WTC11 (cell line): ENCODE measurements around the gene NUDT8. TPM values are rescaled to one million over a fixed set of nuclear protein-coding genes. Genes with fewer than 3 reads are reported as not detected.
A peak's percentile ranks its signal among the peaks of the same experiment; 100 is the strongest.

ENCODE experiments used
- ATAC-seq: fragments of 200-7000 bp; cut with Tn5 transposase; 2 replicates; pipeline ENCODE4 v1.10.0; 2021; ENCODE audit warnings: mild to moderate bottlenecking, moderate library complexity
- CTCF ChIA-PET: fragments of 300-600 bp; sonication (Branson Sonifier 250); formaldehyde crosslinking; loops from one replicate; lab custom pipeline; 2021; ENCODE audit warnings: antibody characterized with exemption; lab: Charles Lee
- POLR2A ChIA-PET: fragments of 350-600 bp; sonication (Branson Sonifier 250); formaldehyde crosslinking; loops from one replicate; lab custom pipeline; 2021; ENCODE audit warnings: antibody characterized with exemption; lab: Charles Lee
- DNase-seq: peaks from one replicate; pipeline ENCODE4 v3.0.0; 2021; ENCODE audit warnings: low spot score
- H3K27ac Mint-ChIP-seq: 2 replicates; pipeline ENCODE4 v1.8.0; 2021; ENCODE audit warnings: mixed read lengths
- H3K27me3 Mint-ChIP-seq: 2 replicates; pipeline ENCODE4 v1.8.0; 2021; ENCODE audit warnings: low read depth, mild to moderate bottlenecking, moderate library complexity, mixed read lengths
- H3K36me3 Mint-ChIP-seq: 2 replicates; pipeline ENCODE4 v1.8.0; 2021; ENCODE audit warnings: mixed read lengths
- H3K4me1 Mint-ChIP-seq: 2 replicates; pipeline ENCODE4 v1.8.0; 2022; ENCODE audit warnings: mixed read lengths
- H3K4me3 Mint-ChIP-seq: 2 replicates; pipeline ENCODE4 v1.8.0; 2021; ENCODE audit warnings: mild to moderate bottlenecking, moderate library complexity, mixed read lengths
- H3K9me3 Mint-ChIP-seq: 2 replicates; pipeline ENCODE4 v1.8.0; 2021; ENCODE audit warnings: mixed read lengths
- AFF4 ChIP-seq: sonication (generic); formaldehyde crosslinking; IDR thresholded peaks from 2 replicates; pipeline ENCODE4 v1.8.1; 2023; ENCODE audit warnings: mild to moderate bottlenecking, missing genetic modification reagents, borderline replicate concordance
- CBFB ChIP-seq: sonication (generic); formaldehyde crosslinking; IDR thresholded peaks from 2 replicates; pipeline ENCODE4 v1.8.1; 2022; ENCODE audit warnings: mild to moderate bottlenecking, low read depth, missing genetic modification reagents
- ELF4 ChIP-seq: sonication (generic); formaldehyde crosslinking; IDR thresholded peaks from 2 replicates; pipeline ENCODE4 v1.8.1; 2022; ENCODE audit warnings: low read depth, mild to moderate bottlenecking, moderate library complexity, missing genetic modification reagents
- GRHL2 ChIP-seq: fragments of 250-450 bp; sonication (Bioruptor Pico); IDR thresholded peaks from 2 replicates; pipeline ENCODE4 v1.8.0; 2022; ENCODE audit warnings: mild to moderate bottlenecking, moderate library complexity; ENCODE audit not compliant: insufficient replicate concordance, severe bottlenecking
- GTF2I ChIP-seq: fragments of 250-450 bp; sonication (Bioruptor Pico); conservative IDR thresholded peaks from 2 replicates; pipeline ENCODE4 v1.4.0; 2021; ENCODE audit warnings: mild to moderate bottlenecking
- IRF2 ChIP-seq: sonication (generic); formaldehyde crosslinking; IDR thresholded peaks from 2 replicates; pipeline ENCODE4 v1.8.0; 2022; ENCODE audit warnings: low read depth, missing genetic modification reagents, borderline replicate concordance
- MXD4 ChIP-seq: fragments of 250-450 bp; sonication (Bioruptor Pico); IDR thresholded peaks from 2 replicates; pipeline ENCODE4 v1.8.0; 2021; ENCODE audit warnings: mild to moderate bottlenecking, moderate library complexity, borderline replicate concordance
- MYBL2 ChIP-seq: sonication (generic); formaldehyde crosslinking; IDR thresholded peaks from 2 replicates; pipeline ENCODE4 v1.8.1; 2023; ENCODE audit warnings: mild to moderate bottlenecking, moderate library complexity, missing genetic modification reagents
- NR2C2 ChIP-seq: sonication (generic); formaldehyde crosslinking; IDR thresholded peaks from 2 replicates; pipeline ENCODE4 v1.8.0; 2022; ENCODE audit warnings: mild to moderate bottlenecking, missing genetic modification reagents
- SOX15 ChIP-seq: fragments of 250-450 bp; sonication (Bioruptor Pico); IDR thresholded peaks from 2 replicates; pipeline ENCODE4 v1.9.0; 2021; ENCODE audit warnings: mild to moderate bottlenecking
- ZNF232 ChIP-seq: sonication (generic); formaldehyde crosslinking; IDR thresholded peaks from 2 replicates; pipeline ENCODE4 v1.8.0; 2022; ENCODE audit warnings: mild to moderate bottlenecking, missing genetic modification reagents
- ZNF671 ChIP-seq: fragments of 250-450 bp; sonication (Bioruptor Pico); IDR thresholded peaks from 2 replicates; pipeline ENCODE4 v1.8.0; 2021; ENCODE audit warnings: mild to moderate bottlenecking
- ZSCAN18 ChIP-seq: fragments of 250-450 bp; sonication (Bioruptor Pico); IDR thresholded peaks from 2 replicates; pipeline ENCODE4 v2.1.2; 2022; ENCODE audit warnings: mild to moderate bottlenecking, moderate library complexity
- total RNA-seq: library from RNA; stranded (reverse); gene quantifications from 3 replicates; pipeline ENCODE4 v1.2.3, GENCODE V29; 2021
- TF ChIP-seq, protein P1 (sequence below): fragments of 200-600 bp; IDR thresholded peaks from 2 replicates; pipeline ENCODE4 v1.8.0; 2022; ENCODE audit warnings: antibody characterized with exemption
- TF ChIP-seq, protein P2 (sequence below): fragments of 250-450 bp; sonication (Bioruptor Pico); IDR thresholded peaks from 2 replicates; pipeline ENCODE4 v1.8.0; 2021; ENCODE audit warnings: mild to moderate bottlenecking
- TF ChIP-seq, protein P3 (sequence below): sonication (generic); formaldehyde crosslinking; IDR thresholded peaks from 2 replicates; pipeline ENCODE4 v1.8.0; 2022; ENCODE audit warnings: mild to moderate bottlenecking, missing genetic modification reagents
- TF ChIP-seq, protein P4 (sequence below): fragments of 250-450 bp; sonication (Bioruptor Pico); IDR thresholded peaks from 2 replicates; pipeline ENCODE4 v1.9.0; 2021; ENCODE audit warnings: mild to moderate bottlenecking
- TF ChIP-seq, protein P5 (sequence below): sonication (generic); formaldehyde crosslinking; IDR thresholded peaks from 2 replicates; pipeline ENCODE4 v1.8.1; 2023; ENCODE audit warnings: mild to moderate bottlenecking, missing genetic modification reagents
- TF ChIP-seq, protein P6 (sequence below): sonication (generic); formaldehyde crosslinking; IDR thresholded peaks from 2 replicates; pipeline ENCODE4 v1.8.1; 2022; ENCODE audit warnings: mild to moderate bottlenecking, moderate library complexity, missing genetic modification reagents

NUDT8 gene
- total RNA-seq, 1 experiment from 2014 or later: 8.3 TPM

GRCh38 chr11:67628710-67629385 is 889 bp downstream of the NUDT8 start (continued):
- no peak for TF ChIP-seq MYBL2 (CRISPR knock-in tag)

GRCh38 chr11:67627812-67628624 is 1.7 kb downstream of the NUDT8 start:
- H3K9me3 Mint-ChIP-seq: peaks cover 10% of the 10 kb centered on the region; the same call in 1 of the 2 replicates
- peaks cover 32% of the 10 kb centered on the region for H3K36me3 Mint-ChIP-seq
- peaks cover 32% of the 10 kb centered on the region for H3K4me1 Mint-ChIP-seq
- ChIA-PET CTCF (interaction anchor here (0.7 to 5.3 kb wide), 18 partner anchors 11 to 245 kb away, joined by 3 to 200 read pairs (median 9); partner anchors contain the start of genes ACY3, PPP1CA and TBX10), POLR2A (interaction anchor here (0.6 to 3.4 kb wide), 3 partner anchors 8 to 44 kb away, joined by 3 to 13 read pairs (median 6); no protein-coding TSS in a partner anchor)
- H3K4me3 Mint-ChIP-seq: no peak overlapping the region
- H3K27ac Mint-ChIP-seq: peak overlapping the region; percentile 63; the same call in 1 of the 2 replicates
- peaks cover 3% of the 10 kb centered on the region for H3K27me3 Mint-ChIP-seq
- ATAC-seq (no peak), DNase-seq (no peak)
- no peak for TF ChIP-seq ZNF671
- TF ChIP-seq GTF2I (CRISPR knock-in tag): no peak
- no peak for TF ChIP-seq ZSCAN18
- TF ChIP-seq IRF2 (CRISPR knock-in tag): no peak
- TF ChIP-seq NR2C2: no peak
- TF ChIP-seq, protein P1, sequence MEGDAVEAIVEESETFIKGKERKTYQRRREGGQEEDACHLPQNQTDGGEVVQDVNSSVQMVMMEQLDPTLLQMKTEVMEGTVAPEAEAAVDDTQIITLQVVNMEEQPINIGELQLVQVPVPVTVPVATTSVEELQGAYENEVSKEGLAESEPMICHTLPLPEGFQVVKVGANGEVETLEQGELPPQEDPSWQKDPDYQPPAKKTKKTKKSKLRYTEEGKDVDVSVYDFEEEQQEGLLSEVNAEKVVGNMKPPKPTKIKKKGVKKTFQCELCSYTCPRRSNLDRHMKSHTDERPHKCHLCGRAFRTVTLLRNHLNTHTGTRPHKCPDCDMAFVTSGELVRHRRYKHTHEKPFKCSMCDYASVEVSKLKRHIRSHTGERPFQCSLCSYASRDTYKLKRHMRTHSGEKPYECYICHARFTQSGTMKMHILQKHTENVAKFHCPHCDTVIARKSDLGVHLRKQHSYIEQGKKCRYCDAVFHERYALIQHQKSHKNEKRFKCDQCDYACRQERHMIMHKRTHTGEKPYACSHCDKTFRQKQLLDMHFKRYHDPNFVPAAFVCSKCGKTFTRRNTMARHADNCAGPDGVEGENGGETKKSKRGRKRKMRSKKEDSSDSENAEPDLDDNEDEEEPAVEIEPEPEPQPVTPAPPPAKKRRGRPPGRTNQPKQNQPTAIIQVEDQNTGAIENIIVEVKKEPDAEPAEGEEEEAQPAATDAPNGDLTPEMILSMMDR: no peak
- TF ChIP-seq, protein P2, sequence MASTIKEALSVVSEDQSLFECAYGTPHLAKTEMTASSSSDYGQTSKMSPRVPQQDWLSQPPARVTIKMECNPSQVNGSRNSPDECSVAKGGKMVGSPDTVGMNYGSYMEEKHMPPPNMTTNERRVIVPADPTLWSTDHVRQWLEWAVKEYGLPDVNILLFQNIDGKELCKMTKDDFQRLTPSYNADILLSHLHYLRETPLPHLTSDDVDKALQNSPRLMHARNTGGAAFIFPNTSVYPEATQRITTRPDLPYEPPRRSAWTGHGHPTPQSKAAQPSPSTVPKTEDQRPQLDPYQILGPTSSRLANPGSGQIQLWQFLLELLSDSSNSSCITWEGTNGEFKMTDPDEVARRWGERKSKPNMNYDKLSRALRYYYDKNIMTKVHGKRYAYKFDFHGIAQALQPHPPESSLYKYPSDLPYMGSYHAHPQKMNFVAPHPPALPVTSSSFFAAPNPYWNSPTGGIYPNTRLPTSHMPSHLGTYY (CRISPR knock-in tag): no peak
- TF ChIP-seq GRHL2 (CRISPR knock-in tag): no peak
- TF ChIP-seq, protein P3, sequence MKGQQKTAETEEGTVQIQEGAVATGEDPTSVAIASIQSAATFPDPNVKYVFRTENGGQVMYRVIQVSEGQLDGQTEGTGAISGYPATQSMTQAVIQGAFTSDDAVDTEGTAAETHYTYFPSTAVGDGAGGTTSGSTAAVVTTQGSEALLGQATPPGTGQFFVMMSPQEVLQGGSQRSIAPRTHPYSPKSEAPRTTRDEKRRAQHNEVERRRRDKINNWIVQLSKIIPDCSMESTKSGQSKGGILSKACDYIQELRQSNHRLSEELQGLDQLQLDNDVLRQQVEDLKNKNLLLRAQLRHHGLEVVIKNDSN: no peak
- no peak for TF ChIP-seq AFF4 (CRISPR knock-in tag)
- TF ChIP-seq MXD4 (CRISPR knock-in tag): no peak
- TF ChIP-seq, protein P4, sequence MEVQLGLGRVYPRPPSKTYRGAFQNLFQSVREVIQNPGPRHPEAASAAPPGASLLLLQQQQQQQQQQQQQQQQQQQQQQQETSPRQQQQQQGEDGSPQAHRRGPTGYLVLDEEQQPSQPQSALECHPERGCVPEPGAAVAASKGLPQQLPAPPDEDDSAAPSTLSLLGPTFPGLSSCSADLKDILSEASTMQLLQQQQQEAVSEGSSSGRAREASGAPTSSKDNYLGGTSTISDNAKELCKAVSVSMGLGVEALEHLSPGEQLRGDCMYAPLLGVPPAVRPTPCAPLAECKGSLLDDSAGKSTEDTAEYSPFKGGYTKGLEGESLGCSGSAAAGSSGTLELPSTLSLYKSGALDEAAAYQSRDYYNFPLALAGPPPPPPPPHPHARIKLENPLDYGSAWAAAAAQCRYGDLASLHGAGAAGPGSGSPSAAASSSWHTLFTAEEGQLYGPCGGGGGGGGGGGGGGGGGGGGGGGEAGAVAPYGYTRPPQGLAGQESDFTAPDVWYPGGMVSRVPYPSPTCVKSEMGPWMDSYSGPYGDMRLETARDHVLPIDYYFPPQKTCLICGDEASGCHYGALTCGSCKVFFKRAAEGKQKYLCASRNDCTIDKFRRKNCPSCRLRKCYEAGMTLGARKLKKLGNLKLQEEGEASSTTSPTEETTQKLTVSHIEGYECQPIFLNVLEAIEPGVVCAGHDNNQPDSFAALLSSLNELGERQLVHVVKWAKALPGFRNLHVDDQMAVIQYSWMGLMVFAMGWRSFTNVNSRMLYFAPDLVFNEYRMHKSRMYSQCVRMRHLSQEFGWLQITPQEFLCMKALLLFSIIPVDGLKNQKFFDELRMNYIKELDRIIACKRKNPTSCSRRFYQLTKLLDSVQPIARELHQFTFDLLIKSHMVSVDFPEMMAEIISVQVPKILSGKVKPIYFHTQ (CRISPR knock-in tag): no peak
- TF ChIP-seq, protein P5, sequence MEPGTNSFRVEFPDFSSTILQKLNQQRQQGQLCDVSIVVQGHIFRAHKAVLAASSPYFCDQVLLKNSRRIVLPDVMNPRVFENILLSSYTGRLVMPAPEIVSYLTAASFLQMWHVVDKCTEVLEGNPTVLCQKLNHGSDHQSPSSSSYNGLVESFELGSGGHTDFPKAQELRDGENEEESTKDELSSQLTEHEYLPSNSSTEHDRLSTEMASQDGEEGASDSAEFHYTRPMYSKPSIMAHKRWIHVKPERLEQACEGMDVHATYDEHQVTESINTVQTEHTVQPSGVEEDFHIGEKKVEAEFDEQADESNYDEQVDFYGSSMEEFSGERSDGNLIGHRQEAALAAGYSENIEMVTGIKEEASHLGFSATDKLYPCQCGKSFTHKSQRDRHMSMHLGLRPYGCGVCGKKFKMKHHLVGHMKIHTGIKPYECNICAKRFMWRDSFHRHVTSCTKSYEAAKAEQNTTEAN (CRISPR knock-in tag): no peak
- TF ChIP-seq CBFB (CRISPR knock-in tag): no peak
- no peak for TF ChIP-seq ELF4 (CRISPR knock-in tag)
- TF ChIP-seq SOX15: no peak
- TF ChIP-seq, protein P6, sequence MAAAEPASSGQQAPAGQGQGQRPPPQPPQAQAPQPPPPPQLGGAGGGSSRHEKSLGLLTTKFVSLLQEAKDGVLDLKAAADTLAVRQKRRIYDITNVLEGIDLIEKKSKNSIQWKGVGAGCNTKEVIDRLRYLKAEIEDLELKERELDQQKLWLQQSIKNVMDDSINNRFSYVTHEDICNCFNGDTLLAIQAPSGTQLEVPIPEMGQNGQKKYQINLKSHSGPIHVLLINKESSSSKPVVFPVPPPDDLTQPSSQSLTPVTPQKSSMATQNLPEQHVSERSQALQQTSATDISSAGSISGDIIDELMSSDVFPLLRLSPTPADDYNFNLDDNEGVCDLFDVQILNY (CRISPR knock-in tag): no peak
- TF ChIP-seq ZNF232 (CRISPR knock-in tag): no peak
